GM10266 (cell line): ENCODE measurements around the gene AK5.

Source experiments
- DNase-seq: peaks from one replicate; pipeline ENCODE4 v3.0.0; 2012; ENCODE audit errors: extremely low spot score
- TF ChIP-seq, protein P1 (sequence below): IDR thresholded peaks from 2 replicates; pipeline ENCODE4 v1.5.1; 2012; ENCODE audit warnings: mild to moderate bottlenecking, low read depth; ENCODE audit not compliant: control insufficient read depth, insufficient read depth; ENCODE audit errors: missing control alignments

The AK5 gene

GRCh38 chr1:77392486-77392885, 110.7 kb downstream of the AK5 start:
- DNase-seq, result no peak
- TF ChIP-seq, protein P1, sequence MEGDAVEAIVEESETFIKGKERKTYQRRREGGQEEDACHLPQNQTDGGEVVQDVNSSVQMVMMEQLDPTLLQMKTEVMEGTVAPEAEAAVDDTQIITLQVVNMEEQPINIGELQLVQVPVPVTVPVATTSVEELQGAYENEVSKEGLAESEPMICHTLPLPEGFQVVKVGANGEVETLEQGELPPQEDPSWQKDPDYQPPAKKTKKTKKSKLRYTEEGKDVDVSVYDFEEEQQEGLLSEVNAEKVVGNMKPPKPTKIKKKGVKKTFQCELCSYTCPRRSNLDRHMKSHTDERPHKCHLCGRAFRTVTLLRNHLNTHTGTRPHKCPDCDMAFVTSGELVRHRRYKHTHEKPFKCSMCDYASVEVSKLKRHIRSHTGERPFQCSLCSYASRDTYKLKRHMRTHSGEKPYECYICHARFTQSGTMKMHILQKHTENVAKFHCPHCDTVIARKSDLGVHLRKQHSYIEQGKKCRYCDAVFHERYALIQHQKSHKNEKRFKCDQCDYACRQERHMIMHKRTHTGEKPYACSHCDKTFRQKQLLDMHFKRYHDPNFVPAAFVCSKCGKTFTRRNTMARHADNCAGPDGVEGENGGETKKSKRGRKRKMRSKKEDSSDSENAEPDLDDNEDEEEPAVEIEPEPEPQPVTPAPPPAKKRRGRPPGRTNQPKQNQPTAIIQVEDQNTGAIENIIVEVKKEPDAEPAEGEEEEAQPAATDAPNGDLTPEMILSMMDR, result no peak

GRCh38 chr1:77394166-77394565, 112.3 kb downstream of the AK5 start:
- TF ChIP-seq, protein P1, result no peak
- no peak for DNase-seq

GRCh38 chr1:77395051-77395450, 113.2 kb downstream of the AK5 start:
- TF ChIP-seq, protein P1, result no peak
- DNase-seq, result no peak

DNA sequence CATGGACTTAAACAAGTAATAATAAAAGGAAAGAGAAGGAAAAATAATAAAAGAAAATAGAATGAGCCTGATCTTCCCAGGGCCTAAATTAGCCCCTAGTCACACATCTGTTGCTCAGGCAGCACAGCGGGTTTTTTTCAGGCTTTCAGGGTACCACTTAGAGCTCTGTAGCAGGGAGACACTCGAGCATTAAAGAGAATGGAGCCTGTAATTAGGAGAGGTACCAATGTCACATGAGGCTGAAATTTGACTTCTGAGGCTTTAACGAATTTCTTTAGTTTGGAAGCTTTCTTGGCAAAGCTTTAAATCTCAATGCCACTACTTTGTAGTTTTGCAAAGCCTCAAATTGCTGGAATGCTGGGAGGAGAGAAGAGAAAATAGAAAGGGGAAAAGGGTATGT, 116.3 kb downstream of the AK5 start:
- DNase-seq, result no peak
- TF ChIP-seq, protein P1, result no peak

DNA sequence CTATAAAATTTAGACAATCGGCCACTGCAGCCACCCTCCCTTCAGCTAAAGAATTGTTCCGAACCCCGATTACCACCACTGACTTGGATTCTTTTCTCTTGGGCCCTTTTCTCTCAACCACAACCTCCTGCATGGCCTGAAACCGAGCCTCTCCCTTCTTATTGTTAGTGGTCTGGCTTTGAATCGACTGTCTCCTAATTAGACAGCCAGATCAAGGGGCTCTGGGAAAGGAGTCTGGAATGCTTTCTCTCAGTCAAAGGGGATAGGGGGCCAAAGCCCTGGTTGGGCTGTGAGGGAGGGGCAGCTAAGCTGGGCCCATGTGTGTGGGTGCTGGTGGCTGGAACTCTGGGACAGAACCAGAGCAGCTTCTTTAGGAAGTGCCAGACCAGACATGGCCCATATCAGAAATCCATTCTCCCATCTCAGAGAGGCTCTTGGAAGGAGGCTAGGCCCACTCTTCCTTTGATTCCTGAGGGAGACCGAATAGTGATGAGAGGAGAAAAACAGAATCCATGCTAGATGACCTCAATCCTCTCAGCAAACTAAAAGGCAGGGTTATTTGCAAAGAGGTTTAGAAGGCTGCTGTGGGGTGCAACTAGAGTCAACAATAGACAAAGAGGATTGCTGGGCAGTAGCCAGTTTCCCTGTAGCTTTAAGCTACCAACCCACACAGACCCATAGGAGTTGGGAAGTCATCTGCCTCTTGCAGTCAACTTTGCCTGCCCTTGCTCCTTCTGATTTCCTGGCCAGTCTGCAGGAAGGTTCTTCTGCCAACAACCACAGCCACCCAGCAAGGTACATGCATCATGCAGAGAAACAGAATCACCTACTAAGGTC, 117.6 kb downstream of the AK5 start:
- DNase-seq, result no peak
- TF ChIP-seq, protein P1, result no peak

- DNase-seq, result no peak
- TF ChIP-seq, protein P1, result no peak
These were observed 119.0 kb downstream of the AK5 start for GRCh38 chr1:77400781-77401180.

DNA sequence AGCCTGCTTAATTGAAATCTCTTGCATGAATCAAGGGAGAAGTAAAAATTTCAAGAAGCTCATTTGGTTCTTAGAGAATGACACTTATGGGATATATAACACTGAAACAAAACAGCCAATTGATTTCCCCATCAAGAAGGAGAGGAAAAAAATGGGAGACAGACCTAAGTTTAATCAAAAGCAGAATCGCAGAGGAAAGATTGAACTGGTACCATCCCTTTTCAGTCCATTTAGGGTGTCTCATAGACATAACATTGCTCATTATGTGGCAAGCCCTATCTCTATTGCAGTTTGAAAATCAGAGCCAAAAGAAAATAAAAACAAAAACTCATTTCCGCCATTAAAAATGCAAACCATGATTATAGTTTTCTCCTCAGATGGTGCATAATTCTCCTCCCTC, 119.6 kb downstream of the AK5 start:
- DNase-seq, result no peak
- TF ChIP-seq, protein P1, result no peak
